Trophoblast cell (in vitro differentiated cells and primary cell): ENCODE results near the gene RANGRF.

Experiments used
- DNase-seq, 2 donors: peaks; one replicate each; pipeline ENCODE4 v3.0.0-alpha.2; 2016
- H2AFZ ChIP-seq: 2 replicates; pipeline ENCODE4 v1.6.1; 2013; ENCODE audit warnings: low read length, moderate library complexity, mild to moderate bottlenecking; ENCODE audit not compliant: insufficient read depth, poor library complexity
- H2AK5ac ChIP-seq: 2 replicates; pipeline ENCODE4 v1.6.1; 2013; ENCODE audit warnings: mild to moderate bottlenecking, low read length
- H2BK120ac ChIP-seq: 2 replicates; pipeline ENCODE4 v1.6.1; 2013; ENCODE audit warnings: low read length, mild to moderate bottlenecking, moderate library complexity; ENCODE audit not compliant: insufficient read depth, poor library complexity
- H2BK12ac ChIP-seq: 2 replicates; pipeline ENCODE4 v1.6.1; 2013; ENCODE audit warnings: mild to moderate bottlenecking, low read length, moderate library complexity
- H2BK5ac ChIP-seq: 2 replicates; pipeline ENCODE4 v1.6.1; 2013; ENCODE audit warnings: low read length, low read depth, moderate library complexity, mild to moderate bottlenecking; ENCODE audit not compliant: poor library complexity
- H3K14ac ChIP-seq: 2 replicates; pipeline ENCODE4 v1.6.1; 2013; ENCODE audit warnings: mild to moderate bottlenecking, low read length
- H3K18ac ChIP-seq: 2 replicates; pipeline ENCODE4 v1.6.1; 2013; ENCODE audit warnings: mild to moderate bottlenecking, low read length
- H3K23ac ChIP-seq: 2 replicates; pipeline ENCODE4 v1.6.1; 2013; ENCODE audit warnings: low read length
- H3K27ac ChIP-seq: 2 replicates; pipeline ENCODE4 v1.5.1; 2013; ENCODE audit warnings: low read depth, mild to moderate bottlenecking, inconsistent platforms, low read length, moderate library complexity
- H3K27me3 ChIP-seq: 2 replicates; pipeline ENCODE4 v1.6.1; 2013; ENCODE audit warnings: inconsistent platforms, mild to moderate bottlenecking, low read length, moderate library complexity; ENCODE audit not compliant: insufficient read depth
- H3K36me3 ChIP-seq, 2 experiments: 1 replicate in 1 of 2; 2 replicates in 1 of 2; pipeline ENCODE4 v1.6.1; 2013; ENCODE audit warnings: low read length in 2 of 2, mild to moderate bottlenecking in 2 of 2, moderate library complexity in 1 of 2; ENCODE audit not compliant: insufficient read depth in 2 of 2, control insufficient read depth in 1 of 2
- H3K4ac ChIP-seq: 2 replicates; pipeline ENCODE4 v1.6.1; 2013; ENCODE audit warnings: low read depth, mild to moderate bottlenecking, low read length, moderate library complexity
- H3K4me1 ChIP-seq, 2 experiments: 1 replicate in 1 of 2; 2 replicates in 1 of 2; pipeline ENCODE4 v1.6.1; 2013; ENCODE audit warnings: low read length in 2 of 2, mild to moderate bottlenecking in 2 of 2, moderate library complexity in 1 of 2; ENCODE audit not compliant: insufficient read depth in 2 of 2, control insufficient read depth in 1 of 2
- H3K4me2 ChIP-seq: 2 replicates; pipeline ENCODE4 v1.6.1; 2013; ENCODE audit warnings: inconsistent platforms, mild to moderate bottlenecking, low read length, moderate library complexity
- H3K4me3 ChIP-seq: 2 replicates; pipeline ENCODE4 v1.5.1; 2013; ENCODE audit warnings: mild to moderate bottlenecking, low read depth, low read length, inconsistent platforms
- H3K79me1 ChIP-seq: one replicate; pipeline ENCODE4 v1.6.1; 2013; ENCODE audit warnings: low read length
- H3K79me2 ChIP-seq: 2 replicates; pipeline ENCODE4 v1.6.1; 2013; ENCODE audit warnings: low read length, mild to moderate bottlenecking; ENCODE audit not compliant: control insufficient read depth, insufficient read depth, poor library complexity
- H3K9ac ChIP-seq: 2 replicates; pipeline ENCODE4 v1.6.1; 2013; ENCODE audit warnings: mild to moderate bottlenecking, low read length
- H3K9me3 ChIP-seq: 2 replicates; pipeline ENCODE4 v1.6.1; 2013; ENCODE audit warnings: low read depth, mild to moderate bottlenecking, control low read depth, inconsistent platforms, low read length; ENCODE audit not compliant: insufficient read depth
- H4K12ac ChIP-seq: 2 replicates; pipeline ENCODE4 v1.6.1; 2013; ENCODE audit warnings: low read depth, mild to moderate bottlenecking, low read length, moderate library complexity
- H4K8ac ChIP-seq: 2 replicates; pipeline ENCODE4 v1.6.1; 2013; ENCODE audit warnings: low read depth, mild to moderate bottlenecking, low read length, moderate library complexity
- H4K91ac ChIP-seq: one replicate; pipeline ENCODE4 v1.6.1; 2013; ENCODE audit warnings: low read depth, mild to moderate bottlenecking, low read length, moderate library complexity
- WGBS: extraction: QIAGEN DNeasy Blood & Tissue Kit; methylation state at CpG from one replicate; pipeline ENCODE4 v1.1.7; 2013; ENCODE audit warnings: missing lambda C conversion rate; ENCODE audit not compliant: insufficient read length, insufficient coverage; ENCODE audit errors: extremely low coverage; 5-methylcytosine and 5-hydroxymethylcytosine counted together

RANGRF gene

GRCh38 chr17:8268550-8269298, 19.7 kb upstream of the RANGRF start:
- Histone ChIP-seq H2AFZ (no peak overlapping the region), H2AK5ac (no peak overlapping the region), H2BK5ac (no peak overlapping the region), H3K79me2 (no peaks in the 10 kb centered on the region), H3K18ac (no peak overlapping the region), H3K27ac (no peak overlapping the region), H2BK12ac (no peak overlapping the region), H3K36me3 (peaks cover 51% of the 10 kb centered on the region in 2 experiments), H3K4me2 (no peak overlapping the region), H3K14ac (no peak overlapping the region), H3K9ac (no peak overlapping the region), H3K4me1 (no peaks in the 10 kb centered on the region), H2BK120ac (no peak overlapping the region), H3K27me3 (no peaks in the 10 kb centered on the region), H3K4ac (no peak overlapping the region), H3K79me1 (no peaks in the 10 kb centered on the region), H4K12ac (no peak overlapping the region), H3K4me3 (no peak overlapping the region), H4K91ac (no peak overlapping the region), H3K23ac (no peak overlapping the region), H3K9me3 (no peaks in the 10 kb centered on the region), H4K8ac (no peak overlapping the region)
- no CpG with 5 or more reads among the region's 29 CpGs for WGBS
- DNase-seq: no peak

- Histone ChIP-seq H2AK5ac (no peak overlapping the region), H3K9me3 (no peaks in the 10 kb centered on the region), H3K27me3 (no peaks in the 10 kb centered on the region), H3K9ac (no peak overlapping the region), H3K18ac (no peak overlapping the region), H4K91ac (no peak overlapping the region), H4K8ac (no peak overlapping the region), H3K23ac (no peak overlapping the region), H3K4me2 (no peak overlapping the region), H3K4me3 (no peak overlapping the region), H2BK5ac (no peak overlapping the region), H3K27ac (no peak overlapping the region), H2AFZ (no peak overlapping the region), H3K4ac (no peak overlapping the region), H3K79me1 (no peaks in the 10 kb centered on the region), H2BK120ac (no peak overlapping the region), H3K14ac (no peak overlapping the region), H3K4me1 (peaks cover 5 to 7% of the 10 kb centered on the region in 2 experiments), H2BK12ac (no peak overlapping the region), H3K79me2 (no peaks in the 10 kb centered on the region), H4K12ac (no peak overlapping the region), H3K36me3 (peaks cover 15 to 17% of the 10 kb centered on the region in 2 experiments)
- DNase-seq: no peak
- no CpG with 5 or more reads among the region's 1 CpG for WGBS
These were observed 16.0 kb upstream of the RANGRF start for GRCh38 chr17:8272421-8272820.

- H2BK12ac ChIP-seq: no peak overlapping the region
- DNase-seq: no peak
- no CpG with 5 or more reads among the region's 4 CpGs for WGBS
- H3K9ac ChIP-seq: no peak overlapping the region
- no peak overlapping the region for H3K27ac ChIP-seq
- H4K8ac ChIP-seq: no peak overlapping the region
- H3K18ac ChIP-seq: no peak overlapping the region
- H4K12ac ChIP-seq: no peak overlapping the region
- no peaks in the 10 kb centered on the region for H3K9me3 ChIP-seq
- no peak overlapping the region for H3K4ac ChIP-seq
- peaks cover 6 to 9% of the 10 kb centered on the region in 2 experiments for H3K36me3 ChIP-seq
- H3K4me1 ChIP-seq: peaks cover 6 to 8% of the 10 kb centered on the region in 2 experiments
- H2BK120ac ChIP-seq: no peak overlapping the region
- no peak overlapping the region for H3K4me2 ChIP-seq
- no peak overlapping the region for H2AK5ac ChIP-seq
- no peaks in the 10 kb centered on the region for H3K79me2 ChIP-seq
- no peaks in the 10 kb centered on the region for H3K27me3 ChIP-seq
- no peak overlapping the region for H3K14ac ChIP-seq
- no peak overlapping the region for H3K23ac ChIP-seq
- no peak overlapping the region for H3K4me3 ChIP-seq
- no peak overlapping the region for H4K91ac ChIP-seq
- H2BK5ac ChIP-seq: no peak overlapping the region
- H2AFZ ChIP-seq: no peak overlapping the region
- no peaks in the 10 kb centered on the region for H3K79me1 ChIP-seq
These were observed 14.5 kb upstream of the RANGRF start for GRCh38 chr17:8273884-8274444.

- no peaks in the 10 kb centered on the region for H3K79me2 ChIP-seq
- H4K8ac ChIP-seq: no peak overlapping the region
- WGBS: no CpG with 5 or more reads among the region's 5 CpGs
These were observed 13.7 kb upstream of the RANGRF start for GRCh38 chr17:8274816-8275215.

More at GRCh38 chr17:8274816-8275215, 13.7 kb upstream of the RANGRF start:
- Histone ChIP-seq H2BK5ac (no peak overlapping the region), H3K4me3 (no peak overlapping the region), H2BK12ac (no peak overlapping the region), H3K4me1 (peaks cover 6 to 8% of the 10 kb centered on the region in 2 experiments), H3K4me2 (no peak overlapping the region), H4K12ac (no peak overlapping the region), H3K4ac (no peak overlapping the region), H4K91ac (no peak overlapping the region), H3K27ac (no peak overlapping the region), H3K9me3 (no peaks in the 10 kb centered on the region), H3K27me3 (no peaks in the 10 kb centered on the region), H2AFZ (no peak overlapping the region), H3K23ac (no peak overlapping the region), H3K18ac (no peak overlapping the region), H3K79me1 (no peaks in the 10 kb centered on the region), H3K9ac (no peak overlapping the region), H3K36me3 (peaks cover 0 to 3% of the 10 kb centered on the region in 2 experiments), H3K14ac (no peak overlapping the region), H2BK120ac (no peak overlapping the region), H2AK5ac (no peak overlapping the region)
- DNase-seq: peak in 1 of 2 donors; percentile 59
